HG02623 (cell line): ENCODE measurements around the gene CRYBA1.
"Not testable (repeated sequence)": the region's sequence is repeated elsewhere in the genome, so short reads cannot be mapped to it uniquely, and the experiment has no call there.

ENCODE experiments used
- ATAC-seq: cut with Tn5 transposase; IDR thresholded peaks from one replicate; pipeline ENCODE4 v1.9.1; 2021; ENCODE audit warnings: moderate library complexity; ENCODE audit not compliant: unreplicated experiment

The CRYBA1 gene

GRCh38 chr17:29246628-29247027, at the start of gene CRYBA1:
Gene CRYBA1 (plus strand): TSS chr17:29246859. CDS start chr17:29246864, 5 bp downstream.
- no peak for ATAC-seq

- no peak for ATAC-seq
Observed at GRCh38 chr17:29197516-29198272, 49.0 kb upstream of the CRYBA1 start.

GRCh38 chr17:29204068-29204804, 42.4 kb upstream of the CRYBA1 start:
- not testable (repeated sequence) for ATAC-seq

- no peak for ATAC-seq
Observed at GRCh38 chr17:29205047-29205446, 41.6 kb upstream of the CRYBA1 start.

GRCh38 chr17:29207975-29208374, 38.7 kb upstream of the CRYBA1 start:
- ATAC-seq: no peak

GRCh38 chr17:29209073-29209472, 37.6 kb upstream of the CRYBA1 start:
- ATAC-seq: no peak

- no peak for ATAC-seq
Observed at GRCh38 chr17:29210879-29211278, 35.8 kb upstream of the CRYBA1 start.

- no peak for ATAC-seq
Observed at GRCh38 chr17:29212094-29212631, 34.5 kb upstream of the CRYBA1 start.

GRCh38 chr17:29212681-29213121, 34.0 kb upstream of the CRYBA1 start:
- no peak for ATAC-seq

- ATAC-seq: no peak
Observed at GRCh38 chr17:29214215-29215146, 32.2 kb upstream of the CRYBA1 start.

- ATAC-seq: no peak
Observed at GRCh38 chr17:29215174-29215573, 31.5 kb upstream of the CRYBA1 start.

GRCh38 chr17:29215717-29216116, 30.9 kb upstream of the CRYBA1 start:
- ATAC-seq: no peak

GRCh38 chr17:29216181-29216580, 30.5 kb upstream of the CRYBA1 start:
- no peak for ATAC-seq

- no peak for ATAC-seq
Observed at GRCh38 chr17:29216856-29217255, 29.8 kb upstream of the CRYBA1 start.

GRCh38 chr17:29219378-29220047, 27.1 kb upstream of the CRYBA1 start:
- ATAC-seq: no peak

GRCh38 chr17:29221338-29221737, 25.3 kb upstream of the CRYBA1 start:
- ATAC-seq: not testable (repeated sequence)

GRCh38 chr17:29225396-29225795, 21.3 kb upstream of the CRYBA1 start:
- ATAC-seq: no peak

GRCh38 chr17:29233301-29233700, 13.4 kb upstream of the CRYBA1 start:
- ATAC-seq: no peak

- not testable (repeated sequence) for ATAC-seq
Observed at GRCh38 chr17:29234972-29235371, 11.7 kb upstream of the CRYBA1 start.

- no peak for ATAC-seq
Observed at GRCh38 chr17:29235904-29236303, 10.8 kb upstream of the CRYBA1 start.
